Hippocampal formation (tissue), 2 donors: ENCODE measurements around the gene CARMIL1.

Experiments used
- DNase-seq, 2 donors: peaks; one replicate each; lab custom pipeline; 2025; lab: John Stamatoyannopoulos, UW

Gene CARMIL1

DNA sequence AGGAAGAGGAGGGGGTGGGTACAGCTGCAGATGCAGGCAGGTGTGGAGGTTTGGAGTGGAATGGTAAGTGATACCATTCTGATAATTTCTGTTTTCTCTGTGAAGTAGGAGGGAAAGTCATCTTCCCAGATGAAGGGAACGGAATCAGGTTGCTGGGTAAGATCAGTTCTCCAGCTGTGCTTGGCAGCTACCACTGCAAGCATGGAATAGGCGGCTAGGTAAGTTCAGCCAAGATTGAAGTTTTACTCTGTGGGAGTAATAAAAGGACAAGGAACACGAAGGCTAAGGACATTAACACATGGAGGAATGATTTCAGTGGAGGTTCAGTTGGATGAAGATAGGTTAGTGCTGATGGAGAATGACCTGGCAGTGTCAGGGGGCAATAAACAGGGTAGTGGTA lies 128.3 kb downstream of the CARMIL1 start:
- no peak for DNase-seq

DNA sequence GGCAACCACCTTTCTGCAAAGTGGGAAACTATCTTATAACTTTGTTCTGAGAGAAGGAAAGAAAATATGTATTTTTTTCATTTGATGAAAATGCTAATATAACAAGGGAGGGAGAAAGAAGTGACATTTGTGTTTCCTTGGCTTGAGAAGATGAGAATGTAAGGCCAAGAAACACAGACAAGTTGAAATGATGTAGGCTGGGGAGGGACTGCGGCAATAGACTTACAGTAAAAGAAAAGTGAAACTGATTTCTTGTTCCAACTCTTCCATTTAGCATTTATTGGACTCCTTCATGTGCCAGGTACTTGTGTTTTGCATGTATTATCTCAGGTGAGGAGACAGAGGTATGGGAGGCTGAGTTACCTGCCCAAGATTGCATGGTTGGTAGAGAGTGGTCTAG lies 130.9 kb downstream of the CARMIL1 start:
- no peak for DNase-seq

DNA sequence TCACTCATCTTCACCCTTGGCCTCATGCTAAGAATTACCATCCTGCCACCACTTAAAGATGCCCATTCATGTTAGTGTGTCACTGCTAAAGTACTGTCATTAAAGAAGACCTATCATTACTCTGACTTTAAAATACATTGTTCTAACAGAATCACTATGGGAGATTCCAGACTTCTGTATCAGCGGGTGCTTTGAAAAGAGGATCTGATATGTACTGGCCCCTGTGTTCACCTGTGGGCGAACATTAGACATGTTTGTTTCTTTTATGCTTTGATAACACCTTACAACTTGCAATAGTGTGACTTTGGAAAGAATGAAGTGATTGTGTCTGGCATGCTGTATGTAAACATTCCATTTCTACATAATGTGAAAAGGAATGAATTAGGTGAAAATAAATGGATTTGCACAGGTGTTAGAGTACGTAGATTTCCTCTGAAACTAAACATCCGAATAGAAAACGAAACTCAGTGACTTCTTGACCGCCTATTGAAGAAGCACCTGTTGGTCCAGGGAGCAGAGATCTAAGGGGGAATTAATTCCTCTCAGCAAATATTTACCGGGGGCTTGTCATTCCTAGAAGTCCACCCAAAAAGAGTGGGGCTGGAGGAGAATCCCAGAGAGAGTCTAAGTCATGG lies 132.3 kb downstream of the CARMIL1 start:
- no peak for DNase-seq

DNA sequence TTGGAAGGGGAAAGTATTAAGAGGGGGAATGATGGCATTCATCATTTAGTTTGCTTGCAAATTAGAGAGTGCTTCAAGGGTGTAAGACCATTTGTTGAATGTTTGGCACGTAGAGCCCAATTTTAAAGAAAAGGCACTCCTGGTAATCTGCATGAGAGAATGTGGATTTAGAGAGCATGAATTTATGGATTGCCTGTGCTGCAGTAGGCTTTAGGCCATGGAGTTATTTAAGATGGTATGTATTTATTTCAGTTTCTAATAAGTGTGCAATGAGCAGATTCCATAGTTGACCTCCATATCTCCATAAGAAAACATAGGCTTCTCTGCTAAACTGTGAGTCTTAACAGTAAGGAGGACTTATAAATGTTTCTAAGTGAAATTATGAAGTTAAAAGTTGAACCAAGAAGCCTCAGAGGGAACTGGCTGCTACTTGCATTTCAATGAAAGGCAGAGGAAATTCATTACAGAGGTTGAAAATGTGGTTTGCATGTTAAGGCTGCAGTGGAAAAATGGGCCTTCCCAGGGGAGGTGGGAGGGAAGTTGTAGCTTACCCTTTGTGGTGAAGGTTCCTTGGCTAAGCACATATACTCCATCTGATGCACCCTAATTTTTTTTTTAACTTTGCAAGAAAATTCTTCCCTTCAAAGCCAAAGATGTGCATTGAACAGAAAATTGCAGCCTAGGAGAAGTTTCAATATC lies 134.2 kb downstream of the CARMIL1 start:
- no peak for DNase-seq

DNA sequence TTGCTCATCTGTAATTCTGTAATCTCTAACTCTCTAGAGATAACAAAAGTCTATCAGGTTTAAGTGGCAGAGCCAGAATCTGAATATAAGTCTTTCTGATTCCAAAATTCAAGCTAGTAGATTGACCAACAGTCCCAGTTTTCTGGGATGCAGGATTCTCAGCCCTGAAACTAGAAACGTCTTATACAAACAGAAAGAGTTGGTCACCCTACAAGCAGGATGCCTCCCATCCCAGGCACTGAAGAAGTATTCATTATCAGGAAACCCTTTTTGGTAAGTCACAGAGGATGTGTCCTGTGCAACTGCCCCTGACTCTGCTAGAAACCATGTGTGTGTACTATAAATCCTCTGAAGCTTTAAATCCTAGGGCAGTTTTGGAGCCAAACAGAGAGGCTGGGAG lies 135.0 kb downstream of the CARMIL1 start:
- DNase-seq: no peak

DNA sequence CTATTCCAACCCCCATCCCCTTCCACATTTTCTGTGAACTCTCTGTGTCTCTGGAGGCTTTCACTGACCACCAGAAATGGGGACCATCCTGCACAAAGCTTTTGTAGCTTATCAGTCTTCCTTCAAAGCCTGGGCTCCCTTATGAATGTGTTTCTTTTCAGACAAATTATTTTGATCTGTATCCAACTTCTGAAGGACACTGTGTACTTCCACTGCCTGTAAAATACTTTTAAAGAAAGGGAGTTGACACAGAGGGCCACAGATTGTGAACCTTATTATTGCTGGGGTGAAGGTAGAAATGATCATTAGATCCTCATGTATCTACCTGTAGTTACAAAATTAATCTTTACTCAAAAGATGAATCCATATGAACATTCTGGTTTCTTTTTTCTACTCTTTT lies 135.6 kb downstream of the CARMIL1 start:
- no peak for DNase-seq

DNA sequence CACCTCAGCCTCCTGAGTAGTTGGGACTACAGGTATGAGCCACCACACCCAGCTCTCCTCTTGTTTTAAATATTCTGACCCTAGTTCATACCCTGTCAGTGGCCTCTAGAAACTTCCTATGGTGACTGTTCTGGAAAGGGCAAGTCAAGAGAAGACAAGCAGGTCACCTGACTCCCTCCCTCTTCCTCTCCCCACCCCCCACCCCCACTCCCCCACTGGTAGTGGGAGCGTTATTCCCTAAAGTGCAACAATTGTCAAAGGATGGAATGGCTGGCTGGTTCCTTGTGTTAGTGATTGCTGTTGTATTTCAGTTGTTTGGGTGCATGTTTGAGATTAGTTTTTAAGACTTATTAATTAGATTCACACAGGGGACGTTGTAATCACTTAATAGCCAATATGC lies 136.1 kb downstream of the CARMIL1 start:
- no peak for DNase-seq

DNA sequence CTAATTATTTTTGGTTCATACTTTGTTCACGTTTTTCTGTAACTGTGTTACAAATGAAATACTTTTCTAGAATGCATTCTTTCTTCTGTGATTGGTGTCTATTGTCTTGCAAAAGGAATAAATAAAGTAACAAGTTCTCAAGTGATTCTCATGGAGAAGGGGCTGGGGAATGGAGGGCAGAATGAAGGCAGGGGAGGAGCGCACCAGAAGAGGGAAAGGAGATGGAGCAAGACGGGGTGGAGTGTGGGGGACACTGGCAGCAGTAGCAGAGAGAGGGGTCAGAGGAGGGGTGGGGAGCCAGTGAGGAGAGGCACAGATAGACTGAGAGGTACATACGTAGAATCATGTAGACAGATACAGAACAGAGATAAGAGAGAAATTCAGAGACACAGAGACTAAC lies 136.5 kb downstream of the CARMIL1 start:
- no peak for DNase-seq

DNA sequence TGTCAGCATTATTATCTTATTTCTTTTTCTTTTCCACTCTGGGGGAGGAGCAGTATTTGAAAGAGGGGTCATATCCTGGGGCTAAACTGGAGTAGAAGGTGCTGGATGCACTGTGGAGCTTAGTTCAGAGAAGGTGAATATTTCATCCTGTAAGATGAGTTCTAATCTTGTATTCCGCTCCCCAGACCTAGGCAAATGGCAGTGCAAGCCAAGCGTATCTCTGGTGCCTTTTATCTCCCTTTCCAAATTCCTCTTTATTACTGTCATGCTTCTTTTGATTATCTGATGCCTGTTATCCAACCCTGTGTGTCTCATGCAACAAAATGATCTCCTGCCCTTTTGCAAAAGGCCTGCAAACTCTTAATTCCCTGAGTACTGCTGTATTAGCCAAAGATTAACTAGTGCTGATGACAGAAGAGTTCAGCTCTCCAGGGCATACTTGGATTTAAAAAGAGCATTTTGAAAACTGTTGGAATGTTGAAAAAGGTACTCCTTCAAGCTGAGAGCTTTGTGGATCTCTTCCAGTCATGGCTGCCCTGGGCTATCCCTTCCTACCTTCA lies 138.0 kb downstream of the CARMIL1 start:
- no peak for DNase-seq

DNA sequence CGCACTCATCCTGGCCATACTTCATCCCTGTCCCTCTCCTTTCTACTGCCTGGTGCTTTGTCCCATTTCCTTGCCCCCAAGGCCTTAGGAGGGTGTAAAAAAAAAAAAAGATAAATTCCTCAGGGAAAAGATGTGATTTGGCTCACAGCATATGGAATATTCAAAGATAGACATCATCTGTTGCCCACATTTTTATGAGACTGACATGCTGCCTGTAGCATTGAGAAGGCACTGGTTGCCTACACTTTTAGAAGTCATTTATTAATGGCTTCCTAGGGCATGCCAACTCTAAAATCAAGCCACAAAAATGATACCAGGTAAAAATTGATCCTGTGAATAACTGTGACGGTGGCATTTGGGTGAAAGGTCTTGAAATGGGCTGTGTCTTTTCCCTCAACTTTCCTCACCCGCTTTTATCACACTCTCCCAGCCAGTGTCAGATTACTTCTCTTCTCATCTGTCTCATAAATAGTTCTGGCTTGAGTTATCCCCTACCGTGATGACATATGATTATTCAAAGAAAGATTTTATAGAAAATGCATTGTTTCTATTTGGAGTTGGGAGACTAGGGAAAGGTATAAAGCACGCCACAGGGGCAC lies 139.4 kb downstream of the CARMIL1 start:
- no peak for DNase-seq

DNA sequence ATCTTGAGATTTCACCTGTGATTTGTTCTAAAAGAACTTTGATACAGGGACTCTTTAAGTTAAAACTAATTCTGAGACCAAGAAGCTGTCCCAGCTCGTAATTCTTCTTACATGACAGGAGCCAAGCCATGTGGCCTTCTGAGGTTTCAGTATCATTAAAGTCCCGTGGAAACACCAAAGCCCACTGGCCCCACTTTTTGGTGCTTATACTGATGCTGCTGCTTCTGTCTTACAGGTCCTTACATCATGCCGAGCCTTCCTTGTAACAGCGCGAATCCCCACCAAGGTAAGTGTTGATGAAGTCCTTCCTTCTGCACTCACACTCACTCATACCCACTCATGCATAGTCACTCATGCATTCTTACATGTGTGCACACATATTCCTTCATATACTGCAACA lies 140.7 kb downstream of the CARMIL1 start:
- no peak for DNase-seq

DNA sequence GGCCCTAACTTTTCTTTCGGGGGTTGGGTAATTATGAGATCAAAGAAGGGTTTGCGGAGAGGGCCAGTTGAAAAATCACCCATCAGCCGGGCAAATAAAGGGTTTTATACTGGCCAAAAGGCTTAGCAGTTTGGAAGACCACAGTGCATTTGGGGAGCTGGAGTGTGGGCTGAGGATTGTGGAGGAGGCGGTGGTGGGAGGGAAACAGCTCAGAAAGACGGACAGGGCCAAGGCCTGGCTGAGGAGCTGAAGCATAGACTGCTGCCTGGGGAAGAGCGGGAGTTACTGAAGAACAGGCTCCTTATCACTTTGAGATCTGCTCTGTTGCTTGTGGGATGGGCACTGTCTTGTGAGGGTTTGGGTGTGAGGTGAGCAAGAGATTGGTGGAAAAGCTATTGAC lies 144.2 kb downstream of the CARMIL1 start:
- no peak for DNase-seq

DNA sequence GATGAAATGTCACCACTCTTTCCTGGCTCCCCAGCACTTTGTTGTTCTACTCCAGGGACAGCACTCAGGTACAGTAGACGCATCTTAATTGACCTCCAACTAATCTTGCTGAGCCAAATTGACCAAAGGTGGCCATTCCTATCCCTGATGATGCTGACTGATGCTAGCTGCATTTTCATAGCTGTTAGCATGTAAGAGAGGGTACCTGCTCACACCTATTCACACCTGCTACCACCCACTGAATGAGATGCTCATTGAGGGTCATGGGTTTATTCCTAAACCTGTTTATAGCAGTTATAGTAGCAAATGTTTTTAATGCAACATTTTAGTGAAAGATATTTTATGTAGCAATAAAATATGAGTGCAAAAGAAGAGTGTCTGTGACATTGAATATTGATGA lies 145.1 kb downstream of the CARMIL1 start:
- no peak for DNase-seq

DNA sequence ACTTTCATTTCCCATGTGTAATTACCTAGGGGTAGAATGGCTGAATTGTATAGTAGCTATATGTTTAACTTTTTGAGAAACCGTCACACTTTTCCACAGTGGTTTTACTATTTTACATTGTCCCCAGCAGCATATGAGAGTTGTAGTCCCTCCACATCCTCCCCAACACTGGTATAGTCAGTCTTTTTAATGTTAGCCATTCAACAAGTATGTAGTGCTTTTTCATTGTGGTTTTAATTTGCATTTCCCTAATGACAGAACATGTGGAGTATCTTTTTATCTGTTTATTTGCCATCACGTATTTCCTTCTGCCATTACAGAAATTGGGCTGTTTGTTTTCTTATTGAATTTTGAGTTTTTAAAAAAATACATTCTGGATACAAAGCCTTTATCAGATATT lies 148.4 kb downstream of the CARMIL1 start:
- no peak for DNase-seq

DNA sequence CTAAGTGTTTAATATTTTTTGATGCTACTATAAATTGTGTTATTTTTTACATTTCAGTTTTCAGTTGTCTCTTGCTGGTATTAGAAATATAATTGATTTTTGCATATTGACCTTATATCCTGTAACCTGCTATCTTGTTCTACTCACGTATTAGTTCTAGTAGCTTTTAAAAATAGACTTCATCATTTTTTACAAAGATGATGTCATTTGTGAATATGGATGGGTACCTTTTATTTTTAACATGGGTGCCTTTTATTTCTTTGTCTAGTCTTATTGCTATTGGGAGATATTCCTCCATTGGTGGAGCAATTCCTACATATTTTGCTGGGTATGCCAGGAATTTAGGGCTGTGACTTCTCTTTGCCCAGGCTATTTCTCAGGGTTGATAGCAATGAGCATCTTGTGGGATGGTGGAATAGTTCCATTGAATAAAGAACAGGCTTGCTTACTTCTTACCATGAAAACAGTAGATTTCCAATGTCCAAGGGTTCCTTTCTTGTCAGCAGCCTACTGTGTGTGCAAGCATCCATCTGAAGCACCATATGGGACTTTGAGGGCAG lies 149.7 kb downstream of the CARMIL1 start:
- DNase-seq: no peak

DNA sequence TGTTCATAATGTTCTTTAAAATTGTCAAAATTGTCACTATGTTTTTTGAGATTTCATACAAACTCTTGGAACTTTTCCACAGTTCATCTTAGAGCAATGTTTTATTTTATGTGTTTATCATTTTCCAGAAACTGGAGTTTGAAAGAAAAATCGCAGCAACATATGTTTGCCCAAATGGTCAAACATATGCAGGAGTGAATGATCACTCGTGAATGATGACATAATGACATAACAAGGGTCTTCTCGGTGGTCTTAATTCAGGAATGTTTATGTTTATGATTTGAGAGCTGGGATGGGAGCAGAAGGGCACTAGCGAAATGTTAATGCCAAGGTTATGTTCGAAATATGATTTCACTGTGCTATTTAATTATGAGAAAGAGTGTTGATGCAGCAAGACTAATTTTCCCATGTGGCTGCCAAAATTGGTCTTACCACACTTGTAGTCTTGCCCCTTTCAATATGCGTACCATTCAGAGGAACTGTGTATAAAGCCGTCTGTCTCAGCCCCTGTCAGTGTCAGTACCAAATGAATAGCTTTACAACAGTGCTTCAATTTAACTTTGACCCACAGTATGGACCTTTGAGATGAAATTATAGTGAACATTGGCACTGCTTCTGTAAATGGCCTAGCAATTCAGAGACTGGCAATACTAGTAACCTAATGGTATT lies 152.3 kb downstream of the CARMIL1 start:
- DNase-seq: no peak

DNA sequence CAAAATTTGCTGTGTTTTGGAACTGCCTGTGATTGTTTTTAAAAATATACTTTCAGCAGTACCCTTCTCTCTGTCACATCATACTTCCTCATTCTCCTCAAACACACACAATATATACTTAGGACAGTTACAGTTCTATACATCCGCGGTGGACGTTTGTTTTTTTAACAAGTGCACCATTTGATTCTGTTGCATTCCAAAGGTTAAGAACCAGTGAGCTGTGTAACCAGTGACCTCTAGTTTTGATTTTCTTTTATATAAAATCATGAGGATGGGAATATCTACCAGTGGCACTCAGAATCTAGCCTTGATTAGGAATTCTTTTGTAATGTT lies 152.8 kb downstream of the CARMIL1 start:
- DNase-seq: no peak

DNA sequence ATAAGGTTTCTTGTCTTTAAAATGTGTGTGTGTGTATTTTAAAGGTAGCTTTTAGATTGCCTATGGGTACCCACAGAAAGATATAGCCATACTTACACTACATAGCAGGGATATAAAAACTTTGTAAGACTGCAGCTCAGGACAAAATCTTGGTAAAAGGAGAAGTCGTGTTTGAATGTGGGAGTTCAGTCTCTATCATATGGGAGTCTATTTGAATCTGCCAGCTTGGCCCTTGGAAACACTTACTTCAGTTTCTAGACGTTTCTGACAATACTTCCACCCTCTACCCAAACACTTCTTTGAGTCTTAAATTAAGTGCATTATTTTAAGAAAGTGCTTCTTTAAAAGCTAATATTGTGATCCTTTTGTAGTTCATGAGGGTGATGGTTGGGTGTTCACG lies 155.7 kb downstream of the CARMIL1 start:
- no peak for DNase-seq

DNA sequence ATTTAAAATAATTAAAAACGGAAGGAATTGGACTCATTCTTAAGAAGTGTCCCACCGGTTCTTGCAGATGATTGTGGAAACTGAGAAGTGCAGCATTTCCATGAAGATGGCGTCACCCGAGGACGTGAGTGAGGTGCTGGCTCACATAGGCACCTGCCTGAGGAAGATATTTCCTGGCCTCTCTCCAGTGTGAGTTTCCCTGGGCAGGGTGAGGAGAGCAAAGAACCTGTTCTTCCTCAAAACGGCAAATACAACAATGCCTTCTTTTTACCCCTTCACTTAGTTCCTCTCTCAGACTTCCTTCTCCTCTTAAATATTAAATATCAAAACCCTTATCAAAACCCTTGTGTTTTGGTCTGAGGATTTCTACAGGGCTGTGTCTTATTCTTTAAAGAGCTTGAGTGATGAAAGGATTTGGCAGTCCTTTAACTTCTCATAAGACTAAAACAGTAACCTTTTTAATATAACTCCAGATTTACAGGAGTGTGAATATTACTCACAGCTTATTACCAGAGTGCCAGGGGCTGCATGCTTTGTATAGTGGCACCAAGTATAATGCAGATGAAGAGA lies 156.3 kb downstream of the CARMIL1 start:
- no peak for DNase-seq

DNA sequence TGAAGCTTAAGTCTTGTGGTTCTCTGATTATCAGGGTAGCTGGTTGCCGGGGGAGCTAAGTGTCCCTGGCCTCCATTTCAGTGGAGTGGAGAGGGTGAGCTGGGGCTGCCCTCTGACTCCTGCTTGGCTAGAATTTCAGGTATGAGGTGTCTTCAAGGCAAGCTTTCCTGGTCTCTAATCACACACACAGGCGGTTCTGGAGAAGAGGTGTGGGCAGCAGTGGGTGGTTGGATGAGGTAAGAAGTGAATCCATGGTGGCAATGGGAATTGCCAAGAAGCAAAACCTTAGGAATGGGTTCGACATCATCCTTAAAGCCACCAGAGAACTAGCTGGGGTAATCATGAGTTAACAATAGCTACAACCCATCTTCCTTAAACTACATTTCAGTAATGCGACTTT lies 157.6 kb downstream of the CARMIL1 start:
- no peak for DNase-seq

DNA sequence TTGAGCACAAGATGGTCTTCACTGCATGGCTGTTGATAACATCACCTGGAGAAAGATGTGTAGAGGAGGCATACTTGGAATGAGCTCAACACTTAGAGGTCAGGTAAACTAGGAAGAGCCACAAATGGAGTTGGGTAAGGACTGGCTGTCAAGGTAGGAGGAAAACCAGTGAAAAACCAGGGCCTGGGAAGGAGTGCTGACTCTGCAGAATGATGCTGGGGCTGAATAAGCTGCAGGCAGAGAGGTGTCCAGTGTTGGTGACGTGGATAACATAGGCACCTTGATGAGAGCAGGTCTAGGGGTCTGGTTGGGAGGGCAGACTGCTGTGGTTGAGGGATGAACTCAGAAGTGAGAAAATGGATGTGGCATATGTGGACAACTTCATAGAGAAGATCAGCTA lies 160.2 kb downstream of the CARMIL1 start:
- no peak for DNase-seq

DNA sequence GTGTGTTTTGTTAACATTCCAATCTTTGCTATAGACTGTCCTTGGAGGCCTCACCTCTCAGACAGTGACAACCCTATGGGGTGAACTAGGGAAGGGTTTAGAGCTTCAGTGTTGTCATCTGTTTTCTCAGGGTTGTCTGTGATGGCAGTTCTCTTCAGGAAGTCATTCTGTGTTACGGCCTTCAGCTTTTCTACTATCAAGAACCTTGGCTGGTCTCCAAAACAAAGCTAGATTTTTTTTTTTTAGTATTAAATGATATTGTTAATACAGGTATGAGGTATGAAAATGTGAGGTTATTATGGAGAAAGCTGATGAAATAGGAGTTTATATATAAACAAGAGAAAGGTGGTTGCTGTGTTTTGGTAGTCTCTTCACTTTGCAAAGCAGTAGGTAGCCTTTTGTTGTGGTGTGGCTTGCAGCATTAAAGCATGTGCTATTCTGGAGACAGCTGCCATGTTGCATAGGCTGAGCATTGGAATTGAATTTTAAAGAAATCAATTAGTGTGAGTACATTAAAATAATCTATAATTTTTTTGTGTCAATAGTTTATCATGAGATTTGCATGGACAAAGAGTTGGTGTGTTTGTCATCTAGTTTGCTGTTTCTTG lies 162.6 kb downstream of the CARMIL1 start:
- DNase-seq: no peak
